ENCODE data around the gene UCP1. TPM values are rescaled to one million over a fixed set of nuclear protein-coding genes. Genes with fewer than 3 reads are reported as not detected.

UCP1 gene, protein sequence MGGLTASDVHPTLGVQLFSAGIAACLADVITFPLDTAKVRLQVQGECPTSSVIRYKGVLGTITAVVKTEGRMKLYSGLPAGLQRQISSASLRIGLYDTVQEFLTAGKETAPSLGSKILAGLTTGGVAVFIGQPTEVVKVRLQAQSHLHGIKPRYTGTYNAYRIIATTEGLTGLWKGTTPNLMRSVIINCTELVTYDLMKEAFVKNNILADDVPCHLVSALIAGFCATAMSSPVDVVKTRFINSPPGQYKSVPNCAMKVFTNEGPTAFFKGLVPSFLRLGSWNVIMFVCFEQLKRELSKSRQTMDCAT
- total RNA-seq = not detected
- long read RNA-seq, donor 1 = 0 reads
- long read RNA-seq, donor 2 = 0 reads

DNA sequence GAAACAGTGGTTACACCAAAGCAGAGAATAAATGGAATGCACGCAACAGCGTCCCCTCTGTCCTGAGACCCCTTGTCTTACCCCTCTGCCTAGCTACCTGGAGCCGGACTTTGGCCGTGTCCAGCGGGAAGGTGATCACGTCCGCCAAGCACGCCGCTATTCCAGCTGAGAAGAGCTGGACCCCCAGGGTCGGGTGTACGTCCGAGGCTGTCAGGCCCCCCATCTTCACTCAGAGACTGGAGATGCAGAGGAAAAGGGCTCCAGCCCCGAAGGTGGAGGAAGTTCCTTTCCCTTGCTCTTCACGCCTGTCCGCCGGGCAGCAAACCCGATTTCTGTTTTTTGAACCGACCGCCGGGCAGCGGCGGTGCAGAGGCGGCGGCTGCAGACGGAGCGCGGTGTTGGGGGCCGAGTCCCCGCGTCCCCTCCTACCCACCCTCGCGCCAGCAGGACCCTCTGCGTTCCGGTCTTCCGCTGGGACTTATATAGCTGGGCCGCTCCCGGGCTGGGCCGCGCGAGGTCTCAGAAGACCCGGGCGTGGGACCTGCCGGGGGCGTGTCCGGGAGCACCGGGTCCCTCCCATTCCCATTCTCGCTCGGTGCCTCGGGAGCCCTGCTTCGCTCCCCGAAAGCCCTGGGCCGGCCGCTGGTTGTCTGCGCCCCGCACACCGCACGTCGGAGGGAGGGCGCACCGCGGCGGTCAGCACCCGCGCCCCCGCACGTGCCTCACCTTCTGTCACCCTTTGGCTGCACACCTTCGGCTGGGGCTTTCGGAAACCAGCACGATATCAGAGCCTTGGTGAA, at the start of gene UCP1:
Gene UCP1 (minus strand): TSS at position 455 of the 800 bp plus-strand sequence. CDS start 232 bp downstream, at position 223.
- intact Hi-C loops (cut with DNase I) = no loop called here
- no peak for DNase-seq (ENCODE audit: low spot score)

DNA sequence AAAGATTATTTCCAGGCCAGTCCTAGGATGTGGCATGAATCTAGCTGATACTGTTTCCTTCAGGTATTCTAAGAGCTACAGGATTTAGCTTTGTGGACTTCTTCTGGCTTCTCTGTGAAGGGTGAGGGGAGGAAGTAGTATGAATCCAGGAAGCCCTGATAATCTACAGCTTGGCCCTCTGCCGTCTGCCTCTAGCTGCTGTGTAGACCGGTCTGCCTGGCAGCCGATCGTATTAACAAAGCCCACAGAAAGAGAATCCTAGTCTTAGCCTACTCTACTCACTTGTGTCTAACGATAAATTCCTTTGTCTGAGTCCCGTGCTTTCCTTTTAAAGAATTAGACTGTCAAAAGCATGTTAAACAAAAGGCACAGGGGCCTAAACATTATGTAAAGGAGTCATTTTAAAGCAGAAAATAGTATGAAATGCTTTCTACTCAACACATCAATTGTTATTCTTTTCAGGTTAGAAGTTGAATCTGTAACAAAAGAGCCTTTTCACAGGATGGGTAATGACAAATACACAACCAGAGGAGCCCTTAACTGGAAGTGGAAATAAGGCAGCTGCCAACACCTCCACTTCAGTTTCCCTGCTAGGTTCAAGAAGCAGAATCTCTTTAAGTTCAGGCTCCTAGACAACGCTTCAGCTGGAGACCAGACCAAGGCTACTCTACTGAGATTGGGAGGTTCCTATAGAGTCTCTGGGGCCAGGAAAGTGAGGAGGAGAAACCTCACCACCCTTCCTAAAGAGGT, 48.9 kb upstream of the UCP1 start:
- intact Hi-C loops (cut with DNase I) = no loop called here
- no peak for DNase-seq (ENCODE audit: low spot score)

DNA sequence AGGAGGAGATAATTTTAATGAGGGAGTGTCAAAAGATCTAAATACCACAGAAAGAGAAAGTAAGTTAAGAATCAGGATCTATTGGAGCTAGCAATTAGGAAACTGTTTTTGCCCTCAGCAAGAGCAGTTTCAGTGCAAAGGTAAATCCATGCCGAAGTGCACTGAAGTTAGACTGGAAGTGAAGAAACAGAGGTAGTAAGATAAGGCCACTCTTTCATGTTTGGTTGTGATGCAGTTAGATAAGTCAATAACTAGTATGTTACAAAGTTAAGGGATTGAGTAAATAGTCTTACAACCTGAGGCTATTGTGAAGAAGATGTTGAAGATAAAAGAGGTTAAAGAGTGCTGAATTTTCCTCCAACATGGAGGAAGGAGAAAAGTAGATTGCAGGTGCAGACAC, 46.7 kb upstream of the UCP1 start:
- DNase-seq (ENCODE audit: low spot score) = no peak
- intact Hi-C loops (cut with DNase I) = no loop called here

DNA sequence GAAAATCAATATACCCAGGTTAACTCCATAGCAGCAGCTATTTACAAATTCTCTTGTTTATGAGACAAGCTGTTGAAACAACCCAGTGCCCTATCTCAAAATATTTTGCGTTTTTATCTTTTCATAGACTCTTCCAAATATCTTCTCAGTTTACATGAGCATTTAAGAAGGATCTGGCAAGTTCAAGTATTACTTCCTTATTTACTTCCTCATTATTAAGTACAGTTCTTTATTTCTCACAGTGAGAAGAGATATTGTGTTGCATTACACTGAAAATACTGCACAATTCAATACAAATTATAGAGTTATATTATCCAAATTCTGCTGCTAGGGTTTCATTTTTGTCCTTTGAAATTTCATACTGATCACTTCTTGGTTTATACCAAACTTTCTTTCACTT, 43.6 kb upstream of the UCP1 start:
- intact Hi-C loops (cut with DNase I) = no loop called here
- DNase-seq (ENCODE audit: low spot score) = no peak

DNA sequence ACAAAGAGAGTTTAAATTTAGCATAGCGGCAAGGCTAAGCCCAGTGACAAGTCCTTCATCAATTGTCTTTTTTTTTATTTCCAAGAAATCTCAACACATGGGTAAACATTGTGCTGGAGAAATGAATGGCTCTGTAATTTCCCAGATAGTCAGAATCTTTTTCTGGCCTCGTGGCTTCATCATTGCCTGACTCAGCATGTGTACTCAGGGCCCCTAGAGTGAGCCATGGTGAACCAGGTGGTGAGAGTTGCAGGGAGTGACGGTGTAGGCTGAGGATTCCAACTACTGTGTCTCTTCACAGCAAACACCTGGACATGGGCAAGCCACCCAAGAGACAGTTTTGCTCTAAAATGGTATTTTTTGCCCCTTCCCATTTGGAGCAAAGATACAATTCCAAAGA, 43.1 kb upstream of the UCP1 start:
- intact Hi-C loops (cut with DNase I) = no loop called here
- DNase-seq (ENCODE audit: low spot score) = no peak

DNA sequence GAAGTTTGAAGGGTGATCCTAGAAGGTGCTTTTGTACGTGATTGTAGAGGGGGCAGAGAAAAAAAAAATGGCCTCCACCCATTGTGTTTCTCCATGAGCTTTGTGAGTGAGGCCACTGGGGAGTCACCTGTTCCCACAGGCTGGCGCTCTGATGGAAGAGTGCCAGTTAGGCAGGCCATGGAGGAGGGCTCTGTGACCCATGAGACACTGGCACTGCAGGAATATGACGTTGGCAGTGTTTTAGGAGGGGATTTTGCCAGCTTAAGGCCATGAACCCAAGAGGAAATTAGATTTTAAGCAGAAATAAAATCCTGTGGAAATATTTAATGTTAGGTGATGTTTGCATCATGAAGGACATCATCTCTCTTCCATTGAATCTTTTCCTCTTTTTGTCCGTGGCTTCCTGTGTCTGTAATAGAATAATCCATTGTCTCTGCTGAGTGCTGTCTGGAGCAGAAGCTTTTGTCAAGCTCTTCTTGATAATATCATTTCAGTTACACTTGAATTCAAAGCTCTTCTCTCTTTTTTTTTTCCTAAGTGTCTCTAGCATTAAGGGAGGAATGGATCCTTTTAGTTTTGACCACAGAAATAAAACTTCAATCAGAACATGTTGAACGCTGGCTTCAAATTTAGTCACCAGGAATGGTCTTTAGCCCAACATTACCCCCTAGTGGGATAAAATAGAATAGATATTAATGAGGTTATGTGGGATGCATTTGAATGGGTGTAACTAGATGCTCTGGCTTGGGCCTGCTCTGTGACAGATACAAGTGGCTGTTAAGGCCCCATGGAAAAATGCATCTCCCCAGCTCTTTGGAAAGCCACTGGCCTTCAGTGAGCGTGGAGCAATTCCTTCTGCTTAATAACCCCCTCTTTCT, 41.0 kb upstream of the UCP1 start:
- intact Hi-C loops (cut with DNase I) = loop anchor here in 1 of 2 donors (10.0 kb wide), 1 partner anchor 255 kb away; no protein-coding TSS in a partner anchor
- no peak for DNase-seq (ENCODE audit: low spot score)

DNA sequence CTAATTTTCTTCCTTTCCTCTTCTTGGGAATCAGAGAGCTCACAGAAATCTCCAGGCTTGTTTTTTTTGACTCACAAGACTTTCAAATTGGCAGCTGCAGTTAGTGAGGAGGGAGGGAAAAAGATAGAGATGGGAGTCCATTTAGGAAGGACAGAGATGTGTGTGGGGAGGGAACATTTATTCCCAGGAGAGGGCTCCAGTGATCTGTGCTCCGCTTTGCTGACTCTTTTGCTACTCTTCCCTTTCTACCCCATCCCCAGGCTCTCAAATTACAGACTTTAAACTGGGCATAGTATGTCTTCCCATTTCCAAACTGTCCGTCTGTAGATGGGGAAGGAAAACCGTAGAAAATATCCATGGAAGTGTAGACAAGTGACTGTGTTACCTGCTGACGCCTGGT, 39.1 kb upstream of the UCP1 start:
- intact Hi-C loops (cut with DNase I) = loop anchor here in 1 of 2 donors (10.0 kb wide), 1 partner anchor 253 kb away; no protein-coding TSS in a partner anchor
- no peak for DNase-seq (ENCODE audit: low spot score)

DNA sequence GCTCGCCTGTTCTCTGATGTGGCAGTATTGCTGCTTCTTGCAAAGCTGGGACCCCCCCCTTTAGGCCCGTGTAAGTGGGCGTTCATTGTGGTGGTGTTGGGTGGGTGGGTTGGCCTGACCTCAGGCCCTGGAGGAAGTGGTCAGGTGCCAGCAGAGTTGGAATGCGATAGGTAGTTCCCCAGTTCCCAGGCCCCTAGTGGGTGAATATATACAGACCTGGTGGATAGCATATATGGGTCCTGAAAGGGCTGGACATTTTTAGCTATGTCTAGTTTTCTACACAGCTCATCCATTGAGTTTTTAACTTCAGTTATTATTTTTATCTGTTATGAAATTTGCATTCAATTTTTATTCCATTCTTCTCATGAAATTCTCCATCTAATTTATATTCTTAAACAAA, 35.8 kb upstream of the UCP1 start:
- no peak for DNase-seq (ENCODE audit: low spot score)
- intact Hi-C loops (cut with DNase I) = loop anchor here in 1 of 2 donors (10.0 kb wide), 1 partner anchor 250 kb away; no protein-coding TSS in a partner anchor

DNA sequence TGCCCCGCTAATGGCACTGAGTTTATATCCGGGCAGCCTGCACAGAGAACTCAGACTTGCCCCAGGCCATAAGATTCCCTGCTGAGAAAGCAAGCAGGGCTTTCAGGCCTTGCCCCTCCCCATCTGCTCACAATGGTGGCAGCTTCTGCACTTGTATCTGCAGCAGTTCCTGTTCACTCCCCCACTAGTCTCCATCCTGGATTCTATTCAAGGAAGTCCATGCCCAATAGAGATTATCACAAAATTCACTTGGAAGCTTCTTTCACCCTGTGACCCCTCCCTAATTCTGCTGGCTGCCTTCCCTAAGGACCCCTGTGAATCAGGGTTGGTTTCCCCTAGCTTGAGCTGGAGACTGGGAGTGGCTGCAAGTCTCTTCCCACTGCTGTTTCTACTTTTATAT, 34.5 kb upstream of the UCP1 start:
- no peak for DNase-seq (ENCODE audit: low spot score)
- intact Hi-C loops (cut with DNase I) = loop anchor here in 1 of 2 donors (10.0 kb wide), 1 partner anchor 248 kb away; no protein-coding TSS in a partner anchor

DNA sequence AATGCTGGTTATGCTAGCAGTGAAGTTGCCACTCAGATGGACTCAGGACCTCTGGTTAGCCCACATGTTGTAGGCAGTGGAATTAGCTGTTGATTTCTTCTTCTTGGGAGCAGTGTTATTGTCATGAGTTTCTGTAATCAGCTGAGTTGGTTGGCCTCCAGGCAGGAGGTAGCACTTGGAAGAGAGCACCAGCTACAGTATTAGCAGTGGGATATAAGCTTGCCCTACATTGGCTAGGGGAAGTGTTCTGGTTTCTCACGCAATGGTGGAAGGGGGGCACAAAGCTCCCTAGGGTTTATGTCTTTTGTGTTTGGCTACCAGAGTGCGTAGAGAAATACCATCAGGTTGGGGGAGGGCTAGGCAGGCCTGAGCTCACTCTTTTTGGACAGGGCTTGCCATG, 34.0 kb upstream of the UCP1 start:
- intact Hi-C loops (cut with DNase I) = loop anchor here in 1 of 2 donors (10.0 kb wide), 1 partner anchor 248 kb away; no protein-coding TSS in a partner anchor
- no peak for DNase-seq (ENCODE audit: low spot score)

DNA sequence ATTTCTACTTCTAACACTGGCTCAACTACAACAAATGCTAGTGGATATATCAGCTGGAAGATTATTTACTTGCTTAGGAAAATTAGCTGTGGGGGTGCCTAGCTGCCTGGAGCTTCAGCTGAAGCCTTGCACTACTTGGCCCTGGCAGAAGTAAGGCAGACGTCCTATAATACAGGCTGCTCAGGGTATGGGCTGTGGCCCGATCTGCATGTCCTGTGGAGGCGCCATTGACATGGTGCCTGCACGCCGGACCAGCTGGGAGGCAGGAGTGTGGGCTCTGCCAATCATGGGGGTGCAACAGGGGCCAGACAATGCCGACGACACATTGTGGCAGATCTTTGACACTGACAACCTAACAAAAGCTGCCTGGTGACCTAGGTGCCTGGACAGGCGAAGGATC, 31.6 kb upstream of the UCP1 start:
- intact Hi-C loops (cut with DNase I) = loop anchor here in 1 of 2 donors (10.0 kb wide), 1 partner anchor 246 kb away; no protein-coding TSS in a partner anchor
- no peak for DNase-seq (ENCODE audit: low spot score)

DNA sequence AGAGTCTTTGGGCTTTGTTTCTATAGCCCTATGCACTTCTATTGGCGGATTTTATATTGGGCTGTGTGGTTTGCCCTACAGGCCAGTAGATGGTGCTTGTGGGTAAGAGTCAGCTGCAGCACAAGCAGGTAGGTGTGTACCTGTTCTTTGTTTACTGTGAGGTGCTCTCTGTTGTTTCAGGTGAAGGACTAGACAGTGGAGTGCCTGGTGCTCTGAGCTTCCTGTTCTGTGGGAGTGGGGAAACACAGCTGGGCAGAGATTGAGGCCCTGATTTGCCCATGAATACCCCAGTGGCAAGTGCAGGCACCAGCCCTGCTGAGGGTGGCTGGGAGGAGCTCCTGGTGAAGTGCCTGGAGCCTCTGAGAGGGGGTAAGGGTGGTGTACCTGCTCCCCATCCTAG, 26.3 kb upstream of the UCP1 start:
- DNase-seq (ENCODE audit: low spot score) = no peak
- intact Hi-C loops (cut with DNase I) = no loop called here

DNA sequence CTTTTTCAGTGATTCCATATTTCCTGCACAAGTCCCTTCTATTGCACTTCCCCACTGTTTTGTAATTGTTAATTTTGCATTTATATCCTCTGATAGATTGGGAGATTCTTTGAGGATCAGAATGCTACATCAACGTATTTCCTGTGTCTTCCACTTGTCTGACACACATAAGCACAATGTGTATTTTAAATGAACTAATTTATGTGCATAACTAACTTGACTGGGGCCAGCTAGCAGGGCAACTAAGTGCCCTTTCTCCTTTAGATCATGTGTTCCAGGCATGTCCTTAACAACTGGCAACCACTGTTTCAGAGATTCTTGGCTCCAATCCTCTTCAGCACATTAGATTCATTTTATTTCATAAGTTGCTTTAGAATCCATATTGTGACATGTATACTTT, 15.7 kb upstream of the UCP1 start:
- intact Hi-C loops (cut with DNase I) = no loop called here
- DNase-seq (ENCODE audit: low spot score) = no peak

DNA sequence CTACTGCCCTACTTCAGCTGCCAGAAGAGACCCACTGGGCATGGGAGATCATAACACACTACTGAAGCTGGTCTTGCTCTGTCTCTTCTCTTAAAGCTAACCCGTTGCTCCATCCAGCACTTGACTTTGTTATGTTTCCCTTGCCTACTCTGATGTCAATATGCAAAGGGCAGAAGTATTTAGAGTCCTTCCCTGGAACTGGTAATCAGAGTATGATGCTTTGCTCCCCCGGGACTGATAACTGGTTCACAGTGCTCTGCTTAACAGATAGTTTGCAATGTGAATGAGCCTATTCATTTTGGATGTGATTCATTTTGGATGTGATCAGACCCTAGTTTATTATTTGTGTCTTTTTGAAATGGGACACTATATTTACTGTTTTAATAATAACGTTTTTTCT, 12.3 kb upstream of the UCP1 start:
- intact Hi-C loops (cut with DNase I) = no loop called here

DNA sequence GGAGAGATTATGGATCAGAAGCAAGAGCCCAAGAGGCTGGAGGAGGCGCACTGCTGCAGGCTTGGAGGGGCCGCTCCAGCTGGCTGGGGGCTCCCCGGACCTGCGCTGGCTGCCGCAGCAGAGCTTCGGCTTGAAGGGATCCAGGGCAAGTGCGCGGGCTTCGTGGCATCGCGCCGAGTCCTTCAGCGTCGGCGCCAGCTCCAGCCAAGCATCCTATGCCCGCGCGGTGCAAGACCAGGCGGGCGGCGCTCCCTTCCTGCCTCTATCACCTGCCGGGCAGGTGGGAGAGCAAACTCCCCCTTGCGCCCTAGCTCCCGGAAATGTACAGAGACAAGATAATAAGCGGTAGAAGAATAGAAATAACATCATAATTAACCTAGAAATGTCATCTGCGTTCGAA, 10.5 kb upstream of the UCP1 start:
- DNase-seq (ENCODE audit: low spot score) = no peak
- intact Hi-C loops (cut with DNase I) = no loop called here

More for the DNA sequence above, 12.3 kb upstream of the UCP1 start:
- DNase-seq (ENCODE audit: low spot score) = no peak

DNA sequence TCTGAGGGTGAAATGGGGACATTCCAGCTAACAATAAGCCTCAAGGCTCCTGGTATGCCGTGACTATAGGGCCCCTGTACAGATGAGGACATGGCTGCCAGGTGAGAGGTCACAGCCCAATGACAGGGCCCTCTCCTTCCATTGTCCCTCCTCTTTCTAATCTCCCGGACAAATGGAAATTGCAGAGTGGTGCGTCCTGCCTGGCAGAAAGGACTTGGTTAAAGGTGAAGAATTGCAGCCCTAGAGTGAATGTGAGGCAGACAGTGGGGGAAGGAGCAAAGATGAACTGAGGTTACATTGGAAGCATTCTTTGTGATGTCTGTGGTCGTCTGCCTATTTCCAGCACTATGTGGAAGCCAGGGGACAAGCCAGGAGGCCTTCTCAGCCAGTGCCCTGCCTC, 6.7 kb upstream of the UCP1 start:
- intact Hi-C loops (cut with DNase I) = no loop called here
- DNase-seq (ENCODE audit: low spot score) = no peak

DNA sequence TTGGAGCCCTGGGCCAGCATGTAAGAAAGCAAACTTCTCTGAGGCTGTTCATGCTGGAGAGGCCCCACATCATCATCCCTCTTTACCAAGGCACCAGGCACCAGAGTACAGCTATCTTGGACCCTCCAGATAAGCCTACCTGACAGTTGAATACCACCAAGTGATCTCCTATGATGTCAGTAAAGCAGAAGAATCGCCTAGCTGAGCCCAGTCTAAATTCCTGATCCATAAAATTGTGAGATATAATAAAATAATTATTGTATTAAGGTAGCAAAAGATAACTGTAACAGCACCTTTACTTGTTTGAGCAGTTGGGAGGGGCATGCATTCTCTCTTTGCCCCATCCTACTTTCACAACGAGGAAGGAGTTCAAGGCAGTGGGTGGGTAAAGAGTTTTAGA, 2.9 kb upstream of the UCP1 start:
- DNase-seq (ENCODE audit: low spot score) = no peak
- intact Hi-C loops (cut with DNase I) = no loop called here

DNA sequence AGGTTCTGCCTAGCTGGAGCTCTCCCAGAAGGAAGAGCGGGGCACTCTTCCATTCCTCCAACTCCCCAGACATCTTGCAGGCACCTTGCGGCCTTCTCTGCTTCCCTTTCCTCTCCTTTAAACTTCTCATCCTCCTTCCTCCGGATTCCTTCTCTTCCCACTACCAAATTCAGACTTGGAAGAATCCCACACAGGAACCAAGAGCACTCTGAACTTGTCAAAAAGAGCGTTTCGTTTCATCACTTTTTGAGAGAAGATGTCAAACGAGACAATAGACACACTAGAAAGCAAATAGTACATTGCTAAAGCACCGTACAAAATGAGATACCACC, 512 bp upstream of the UCP1 start:
- intact Hi-C loops (cut with DNase I) = no loop called here
- DNase-seq (ENCODE audit: low spot score) = no peak

DNA sequence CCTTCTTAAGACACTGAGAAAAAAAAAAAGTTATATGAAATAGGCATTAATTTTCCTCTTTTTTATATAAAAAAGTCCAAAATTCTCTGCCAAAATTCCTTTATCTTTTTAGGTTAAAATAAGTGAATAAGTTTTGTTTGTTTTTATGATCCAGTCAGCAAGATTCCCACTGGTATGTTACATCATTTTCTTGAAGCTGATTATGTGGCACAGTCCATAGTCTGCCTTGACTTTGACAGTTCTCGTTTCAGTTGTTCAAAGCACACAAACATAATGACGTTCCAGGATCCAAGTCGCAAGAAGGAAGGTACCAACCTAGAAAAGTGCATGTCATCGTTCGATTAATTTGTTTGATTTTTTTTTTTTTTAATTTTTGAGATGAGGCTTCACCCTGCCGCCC, 9.1 kb downstream of the UCP1 start:
- intact Hi-C loops (cut with DNase I) = no loop called here
- DNase-seq (ENCODE audit: low spot score) = no peak
